Mesenteric fat pad (tissue), 1 donor: ENCODE results near the gene CSAD. TPM values are rescaled to one million over a fixed set of nuclear protein-coding genes. Genes with fewer than 3 reads are reported as not detected.
"Not testable (repeated sequence)": the region's sequence is repeated elsewhere in the genome, so short reads cannot be mapped to it uniquely, and the experiment has no call there.

Source experiments
- DNase-seq: peaks from one replicate; pipeline ENCODE4 v3.0.0-alpha.2; 2020; ENCODE audit warnings: low spot score
- total RNA-seq: library from RNA; stranded (reverse); fragmentation: NEBNext Ultra II Directional; extraction: Animal tissue kit (Norgen Biotek cat#: 25700); gene quantifications from one replicate; pipeline ENCODE4 v1.2.1, GENCODE V29; 2021
- donor health status: DM: yes; HTN: yes; CAD: no.

CSAD gene
- total RNA-seq, 1 donor from 2014 or later, result 296 TPM

DNA sequence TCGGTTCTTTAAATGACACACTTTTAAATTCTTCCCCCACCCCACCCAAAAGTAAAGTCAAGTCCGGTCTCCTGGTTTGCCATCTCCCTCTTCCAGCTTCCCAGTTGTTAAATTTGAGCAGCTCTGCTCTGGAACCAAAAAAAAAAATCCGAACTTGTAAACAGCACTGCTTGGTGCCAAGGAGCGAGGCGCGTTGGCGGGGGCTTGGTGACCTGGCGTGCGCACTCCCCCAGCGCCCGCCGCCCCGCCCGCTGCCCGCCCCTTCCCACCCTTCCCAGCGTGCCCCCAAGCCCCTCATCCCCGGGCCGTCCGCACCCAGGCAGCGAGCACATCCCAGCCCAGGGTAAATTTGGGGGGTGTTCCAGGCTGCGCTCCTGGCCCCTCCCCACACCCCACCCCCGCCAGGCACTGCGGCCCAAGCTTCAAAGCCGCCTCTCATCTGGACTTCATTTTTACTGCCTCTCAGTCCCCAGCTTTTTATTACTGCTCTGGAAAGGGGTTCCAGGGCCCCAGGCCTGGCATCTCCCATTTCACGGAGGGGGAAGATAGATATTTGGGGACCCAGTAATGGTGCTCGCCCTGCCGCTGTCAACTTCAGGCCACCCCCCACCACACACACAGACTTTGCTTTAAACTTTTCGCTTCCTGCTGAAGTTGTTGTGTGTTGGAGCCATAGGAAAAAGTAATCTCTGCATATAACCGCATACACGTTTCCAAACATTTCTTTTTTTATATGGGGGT, 38.0 kb upstream of the CSAD start:
- DNase-seq, result no peak

DNA sequence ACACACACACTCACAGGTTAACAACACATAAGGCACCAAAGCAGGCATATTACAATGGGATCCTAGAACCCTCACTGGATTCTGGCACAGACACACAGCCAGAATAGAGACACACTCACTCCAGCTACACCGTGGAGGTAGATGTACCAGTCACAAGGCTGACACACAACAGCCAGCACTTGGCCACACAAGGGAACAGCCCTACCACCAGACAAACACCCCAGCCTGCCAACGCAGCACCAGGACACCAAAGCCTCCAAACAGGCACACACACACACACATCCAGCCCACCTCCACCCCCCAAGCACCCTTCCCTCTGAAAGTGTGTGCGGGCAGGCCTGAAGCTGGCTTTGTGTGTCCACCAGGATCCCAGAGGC, 37.2 kb upstream of the CSAD start:
- no peak for DNase-seq

DNA sequence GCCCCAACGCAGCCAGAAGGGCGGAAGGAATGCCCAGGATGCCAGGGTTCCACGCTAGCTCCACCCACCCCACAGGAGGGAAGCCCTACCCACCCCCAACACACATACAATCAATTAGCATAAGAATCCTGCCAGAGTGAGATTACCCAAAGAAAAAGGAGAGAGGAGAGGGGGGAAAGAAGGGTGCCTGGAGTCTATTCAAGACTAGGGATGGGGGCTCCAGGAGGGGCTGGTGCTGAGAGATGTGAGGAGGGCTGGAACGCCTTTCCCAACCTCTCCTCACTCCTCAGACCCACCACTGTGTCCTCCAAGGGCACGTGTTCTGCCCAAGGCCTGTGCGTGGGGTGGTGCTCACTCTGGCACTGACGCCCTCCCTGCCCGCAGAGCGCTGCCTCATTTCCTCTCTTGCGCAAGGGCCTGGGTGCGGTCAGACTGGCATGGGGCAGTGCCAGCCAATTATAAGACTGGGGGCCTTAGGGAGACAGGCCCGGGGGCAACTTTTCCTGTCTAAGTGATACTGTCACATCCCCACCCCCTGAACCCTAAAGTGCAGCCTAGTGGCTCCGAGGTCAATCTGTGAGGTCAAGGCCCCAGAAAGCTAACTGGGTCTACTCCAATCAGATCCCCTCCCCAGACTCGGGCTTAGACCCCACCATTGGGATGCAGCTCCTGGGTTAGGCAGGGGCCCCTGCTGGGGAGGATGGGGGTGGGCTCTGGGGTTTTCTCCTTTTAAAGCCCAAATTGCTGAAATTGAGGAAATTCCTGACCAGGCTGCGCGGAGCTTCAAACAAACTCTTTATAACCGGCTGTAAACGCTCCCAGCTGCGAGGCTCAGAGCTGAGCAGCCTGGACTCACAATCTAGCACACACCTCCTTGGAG, 36.6 kb upstream of the CSAD start:
- DNase-seq, result no peak

DNA sequence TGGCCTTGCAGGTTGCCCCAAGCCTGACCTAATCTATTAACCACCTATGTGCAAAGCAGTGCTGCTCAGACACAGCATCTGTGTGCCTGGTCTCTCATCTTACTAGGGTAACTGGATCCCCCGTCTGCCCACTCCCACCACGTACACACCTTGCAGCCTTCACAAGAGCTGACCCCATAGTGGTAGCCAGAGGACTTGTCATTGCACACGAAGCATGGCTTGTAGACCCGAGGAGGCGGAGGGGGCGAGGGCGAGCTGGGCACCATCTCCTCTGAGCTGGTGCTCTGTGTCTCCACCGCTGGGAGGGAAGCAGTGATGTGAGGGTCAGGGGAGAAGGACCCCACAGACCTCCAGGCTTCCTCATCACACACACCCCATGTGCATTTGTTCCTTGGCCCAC, 34.8 kb upstream of the CSAD start:
- DNase-seq, result no peak

DNA sequence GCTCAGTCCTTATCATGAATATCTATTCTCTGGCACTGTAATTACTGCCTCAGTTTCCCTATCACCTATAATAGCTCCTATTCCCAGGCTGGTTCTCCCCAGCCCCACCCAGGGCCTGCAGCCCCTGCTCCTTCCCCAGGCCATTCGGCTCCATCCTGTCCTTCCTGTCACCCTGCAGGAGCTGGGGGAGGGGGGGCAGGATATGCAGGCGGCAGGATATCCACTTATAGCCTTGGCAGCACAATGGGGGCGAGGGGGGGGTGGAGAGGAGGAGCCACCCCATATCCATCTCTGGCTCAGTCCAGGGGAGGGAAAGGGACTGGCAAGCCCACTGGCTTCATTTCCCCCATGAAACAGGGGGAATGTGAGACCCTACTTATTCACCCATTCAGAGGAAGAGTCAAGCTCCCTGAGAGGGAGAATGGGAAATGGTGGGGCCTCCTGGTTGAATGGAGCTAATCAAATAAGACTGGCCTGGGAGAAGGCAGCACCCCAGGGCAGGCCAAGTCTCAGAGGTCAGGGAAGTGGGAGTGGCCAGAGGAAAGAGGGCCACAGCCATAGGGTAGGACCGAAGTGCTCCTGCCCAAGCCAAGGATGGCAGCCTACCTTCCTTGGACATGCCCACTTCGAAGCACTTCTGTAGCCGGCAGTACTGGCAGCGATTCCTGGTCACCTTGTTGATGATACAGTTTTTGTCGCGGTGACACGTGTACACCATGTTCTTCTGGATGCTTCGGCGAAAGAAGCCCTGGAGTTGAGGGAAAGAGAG, 34.1 kb upstream of the CSAD start:
- no peak for DNase-seq

DNA sequence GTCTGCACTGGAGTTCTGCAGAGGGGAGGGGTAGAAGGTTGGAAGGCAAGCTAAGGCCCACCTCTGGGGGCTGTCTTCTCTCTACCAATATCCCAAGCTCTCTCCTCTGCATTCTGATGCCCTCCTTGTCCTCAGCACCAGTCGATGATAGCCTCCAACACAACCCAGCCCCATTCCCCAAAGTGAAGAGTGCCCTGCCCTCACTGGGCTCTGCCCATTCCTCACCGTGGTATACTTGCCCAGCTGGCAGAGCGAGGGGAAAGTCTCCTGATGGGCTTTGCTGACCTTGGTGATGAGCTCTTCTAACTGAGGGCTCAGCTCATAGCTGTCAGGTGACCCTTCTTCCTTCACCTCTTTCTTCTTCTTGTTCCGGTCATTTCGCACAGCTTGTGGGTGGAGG, 33.5 kb upstream of the CSAD start:
- DNase-seq, result no peak

DNA sequence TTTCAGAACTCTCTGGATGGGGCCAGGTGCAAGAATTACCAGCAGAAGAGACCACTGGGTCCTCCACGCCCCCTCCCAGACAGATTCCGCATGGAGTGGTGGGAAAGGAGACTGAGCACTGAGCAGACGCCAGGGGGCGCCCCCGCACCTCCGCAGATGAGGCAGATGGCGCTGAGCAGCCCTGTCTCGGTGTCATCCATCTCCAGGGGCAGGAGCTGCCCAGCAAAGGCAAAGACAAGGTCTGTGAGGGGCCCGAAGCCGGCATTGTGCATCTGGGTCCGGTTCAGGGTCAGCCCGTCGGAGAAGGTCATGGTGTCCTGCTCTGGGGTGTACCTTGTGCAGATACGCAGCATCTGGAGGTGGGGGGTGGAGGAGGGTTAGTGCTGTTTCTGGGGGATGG, 32.6 kb upstream of the CSAD start:
- no peak for DNase-seq

DNA sequence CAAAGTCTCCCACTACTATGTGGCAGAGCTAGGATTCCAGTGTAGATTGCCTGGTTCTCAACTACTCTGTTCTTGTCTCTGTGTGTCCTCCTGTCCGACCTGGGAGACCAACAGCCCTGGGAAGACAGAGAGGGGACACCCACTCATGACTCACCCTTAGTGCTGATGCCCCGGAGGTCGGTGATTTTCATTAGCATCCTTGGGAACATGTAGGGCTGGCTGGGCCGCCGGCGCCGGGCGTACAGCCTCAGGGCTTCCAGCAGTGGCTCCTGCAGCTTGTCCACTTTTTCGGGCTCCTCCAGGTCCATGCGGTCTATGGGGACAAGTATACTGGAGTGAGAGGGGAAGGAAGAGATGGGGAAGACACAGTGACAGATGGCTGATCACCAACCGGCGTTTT, 32.2 kb upstream of the CSAD start:
- no peak for DNase-seq

DNA sequence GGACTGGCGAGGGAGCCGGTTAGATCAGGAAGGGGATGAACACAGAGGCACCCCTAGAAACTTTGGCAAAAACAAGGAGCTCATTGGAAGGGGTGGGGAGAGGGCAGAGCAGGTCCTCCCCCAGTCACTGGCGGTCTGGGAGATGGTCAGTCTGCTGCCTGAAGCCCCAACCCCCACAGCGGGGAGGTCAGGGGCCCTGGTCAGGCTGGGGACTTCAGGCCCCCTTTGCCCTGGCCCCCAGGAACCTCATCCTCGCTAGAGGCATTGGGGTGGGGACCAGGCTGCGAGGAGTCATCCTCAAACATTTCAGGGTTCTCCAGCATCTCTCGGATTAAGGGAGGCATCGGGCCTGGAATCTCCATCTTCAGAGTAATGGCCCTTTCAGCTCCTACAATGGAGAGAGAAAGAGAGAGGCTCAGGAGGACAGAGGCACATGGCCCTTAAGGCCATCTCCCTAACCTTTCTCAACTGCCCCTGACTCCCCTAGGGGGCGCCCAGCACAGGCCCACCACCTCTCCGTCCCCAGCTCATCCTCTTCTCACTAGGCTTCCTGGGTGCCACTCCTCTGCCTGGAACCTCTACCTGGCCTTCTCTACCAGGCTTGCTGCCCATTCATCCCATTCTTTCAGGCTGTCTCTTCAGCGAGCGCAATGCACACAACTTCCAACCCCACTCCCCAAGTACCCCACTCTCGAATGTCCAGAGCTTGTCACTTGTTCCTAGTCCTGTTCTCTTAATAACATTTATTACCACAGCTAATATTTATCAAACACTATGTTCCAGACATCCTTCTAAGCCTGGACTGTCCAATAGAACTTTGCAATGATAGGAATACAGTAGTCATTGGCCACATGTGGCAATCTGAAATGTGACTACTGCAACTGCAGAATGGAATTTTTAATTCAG, 31.0 kb upstream of the CSAD start:
- DNase-seq, result no peak

DNA sequence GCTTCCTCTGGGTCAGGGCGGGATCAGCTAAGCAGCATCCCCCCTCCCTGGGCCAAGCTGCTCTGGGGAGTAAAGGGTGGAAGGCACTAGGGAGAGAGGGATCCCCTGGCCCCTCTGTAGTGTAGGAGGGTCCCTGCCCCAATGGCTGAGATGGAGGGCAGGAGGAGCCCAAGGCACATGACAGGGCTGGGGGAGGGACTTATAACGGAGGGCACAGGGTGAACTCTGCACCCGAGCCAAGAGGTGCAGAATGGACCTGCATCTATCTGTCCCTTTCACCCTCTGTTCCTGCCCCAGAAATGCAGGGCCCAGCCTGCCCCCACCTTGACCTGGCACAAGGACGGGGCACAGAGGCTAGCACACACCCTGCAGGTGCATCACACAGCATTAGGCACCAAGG, 30.1 kb upstream of the CSAD start:
- no peak for DNase-seq

DNA sequence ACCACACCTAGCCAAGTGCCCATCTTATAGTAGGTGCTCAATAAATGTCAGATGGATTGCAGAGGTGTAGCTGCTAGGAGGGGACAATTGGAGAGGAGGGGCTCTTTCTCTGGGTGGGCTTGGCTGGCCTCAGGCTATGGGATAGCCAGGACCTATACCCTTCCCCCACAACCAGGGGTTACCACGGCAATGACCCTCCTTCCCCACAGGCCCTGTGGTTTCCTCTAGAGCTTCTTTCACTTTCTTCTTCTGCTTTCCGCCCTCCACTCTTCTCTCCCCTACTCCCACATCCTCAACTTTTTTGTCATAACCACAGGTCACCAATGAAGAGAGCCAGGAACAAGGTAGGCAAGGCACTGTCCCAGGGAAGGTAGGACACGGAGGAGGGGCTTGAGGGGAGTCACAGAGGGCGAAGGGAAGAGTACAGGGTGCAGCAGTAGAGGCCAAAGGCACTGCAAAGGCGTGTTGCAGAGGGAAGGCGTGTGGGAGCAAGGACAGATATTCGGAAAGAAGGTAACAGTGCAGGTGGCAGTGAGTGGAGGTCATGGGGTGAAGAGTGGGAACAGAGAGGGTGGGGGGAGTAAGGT, 28.2 kb upstream of the CSAD start:
- no peak for DNase-seq

DNA sequence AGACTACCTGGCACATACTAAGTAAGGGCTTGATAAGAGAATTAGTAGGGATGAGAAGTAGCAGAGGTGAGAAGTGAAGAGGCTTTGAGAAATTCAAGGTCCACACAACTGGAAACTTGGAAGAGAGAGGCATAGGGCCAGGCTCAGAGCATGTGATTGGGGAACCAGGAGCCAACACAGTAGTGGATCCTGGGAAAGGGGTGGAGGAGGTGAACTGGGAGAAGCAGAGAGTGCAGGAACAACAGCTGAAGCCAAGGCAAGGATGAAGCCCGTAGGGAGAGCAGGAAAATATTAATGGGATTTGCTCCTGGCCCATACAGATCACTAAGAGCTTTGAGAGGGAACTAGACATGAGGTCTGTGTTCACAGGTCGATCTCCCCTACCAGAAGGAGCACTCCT, 27.7 kb upstream of the CSAD start:
- no peak for DNase-seq

DNA sequence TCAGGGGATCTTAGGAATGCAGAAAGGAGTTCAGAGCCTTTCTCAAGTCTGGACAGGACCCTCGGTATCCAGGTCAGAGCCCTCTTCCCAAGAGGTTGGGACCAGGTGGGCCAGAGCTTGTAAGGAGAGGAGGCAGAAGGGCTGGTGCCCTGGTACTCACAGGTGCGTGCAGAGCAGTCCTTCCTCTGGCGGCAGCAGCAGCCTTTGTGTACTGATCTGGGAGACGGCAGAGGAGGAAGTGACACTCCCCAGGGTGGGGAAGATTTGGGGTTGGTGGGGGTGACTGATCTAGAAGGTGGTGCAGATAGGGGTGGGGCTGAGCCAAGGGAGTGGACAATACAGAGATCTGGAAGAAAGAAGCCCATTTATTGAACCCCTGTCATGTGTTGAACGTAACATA, 26.3 kb upstream of the CSAD start, which contains the start of gene ITGB7:
Gene ITGB7, minus strand, starts transcription at position 210 of the 400 bp plus-strand sequence. CDS start 6,808 bp downstream, outside the sequence.
- DNase-seq, result no peak

DNA sequence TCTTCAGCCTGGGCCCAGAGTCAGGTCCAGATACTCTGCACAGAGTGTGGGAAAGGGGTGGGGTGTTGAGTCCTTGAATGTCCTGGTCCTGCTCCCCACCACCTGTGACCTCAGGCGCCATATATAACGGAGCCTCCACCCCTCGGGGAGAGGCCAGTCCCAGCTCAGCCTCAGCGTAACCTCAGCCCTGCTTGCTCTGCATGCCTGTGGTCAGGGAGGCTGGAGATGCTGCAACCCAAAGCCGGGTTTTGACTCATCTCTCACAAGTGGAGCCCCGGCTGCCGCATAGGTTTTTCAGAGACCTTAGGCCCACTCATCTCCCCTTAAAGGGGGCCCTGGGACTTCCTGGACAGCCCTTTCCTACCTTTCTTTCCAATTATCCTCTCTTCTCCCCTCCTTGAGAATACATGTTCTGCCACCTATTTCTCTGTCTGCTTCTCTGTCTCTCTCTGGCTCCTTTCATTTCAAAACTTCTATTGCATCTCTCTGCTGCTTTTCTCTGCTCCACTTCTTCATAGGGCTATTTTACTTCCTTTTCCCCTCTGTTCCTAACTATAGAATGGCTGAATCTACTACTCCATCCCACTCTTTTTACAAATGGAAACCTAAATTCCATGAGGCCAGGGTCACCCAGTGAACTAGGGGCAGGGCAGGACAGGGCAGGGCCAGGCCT, 25.2 kb upstream of the CSAD start:
- no peak for DNase-seq

DNA sequence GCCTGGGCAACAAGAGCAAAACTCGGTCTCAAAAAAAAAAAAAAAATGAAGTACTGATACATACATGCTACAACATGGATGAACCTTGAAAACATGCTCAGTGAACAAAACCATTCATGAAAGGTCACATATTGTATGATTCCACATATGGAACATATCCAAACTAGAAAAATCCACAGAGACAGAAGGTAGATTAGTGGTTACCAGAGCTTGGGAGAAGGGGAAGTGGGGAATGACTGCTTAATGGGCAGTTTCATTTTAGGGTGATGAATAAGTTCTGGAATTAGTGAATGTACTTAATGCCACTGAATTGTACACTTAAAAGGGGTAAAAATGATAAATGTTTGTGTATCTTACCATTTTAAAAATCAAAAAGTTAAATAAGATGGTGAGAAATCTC, 23.6 kb upstream of the CSAD start:
- no peak for DNase-seq

DNA sequence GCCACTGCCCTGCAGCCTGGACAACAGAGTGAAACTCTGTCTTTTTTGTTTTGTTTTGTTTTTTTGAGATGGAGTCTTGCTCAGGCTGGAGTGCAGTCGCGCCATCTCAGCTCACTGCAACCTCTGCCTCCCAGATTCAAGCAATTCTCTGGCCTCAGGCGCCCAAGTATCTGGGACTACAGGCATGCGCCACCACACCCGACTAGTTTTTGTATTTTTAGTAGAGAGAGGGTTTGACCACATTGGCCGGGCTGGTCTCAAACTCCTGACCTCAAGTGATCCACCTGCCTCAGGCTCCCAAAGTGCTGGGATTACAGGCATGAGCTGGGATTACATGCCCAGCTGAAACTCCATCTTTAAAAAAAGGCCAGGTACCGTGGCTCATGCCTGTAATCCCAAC, 21.6 kb upstream of the CSAD start:
- DNase-seq, result not testable (repeated sequence)

DNA sequence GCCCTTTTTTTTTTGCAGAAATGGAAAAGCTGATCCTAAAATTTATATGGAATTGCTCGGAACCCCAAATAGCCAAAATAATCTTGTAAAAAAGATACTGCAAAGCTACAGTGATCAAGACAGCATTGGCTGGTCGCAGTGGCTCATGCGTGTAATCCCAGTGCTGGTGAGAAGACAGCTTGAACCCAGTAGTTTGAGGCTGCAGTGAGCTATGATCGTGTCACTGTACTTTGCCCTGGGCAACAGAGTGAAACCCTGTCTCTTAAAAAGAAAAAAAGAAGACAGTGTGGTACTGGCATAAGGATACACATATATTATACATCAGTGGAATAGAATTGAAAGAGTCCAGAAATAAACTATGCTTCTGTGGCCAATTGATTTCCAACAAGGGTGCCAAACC, 20.9 kb upstream of the CSAD start:
- no peak for DNase-seq

DNA sequence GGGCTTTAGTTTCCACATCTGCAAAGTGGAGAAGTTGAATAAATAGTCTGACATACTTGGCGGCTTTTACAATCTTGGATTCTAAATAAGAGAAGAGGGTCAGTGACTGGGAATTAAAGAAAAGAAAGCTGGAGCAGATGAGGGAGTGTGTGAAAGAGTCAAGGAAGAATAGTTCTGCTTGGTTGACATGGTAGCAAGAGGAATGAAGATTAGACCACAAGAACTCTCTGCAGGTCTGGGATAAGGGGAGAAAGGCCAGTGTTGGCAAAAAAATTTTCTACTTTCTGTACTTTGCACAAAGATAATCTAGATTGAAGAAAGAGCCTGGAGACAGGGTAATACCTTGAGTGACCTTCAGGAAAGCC, 20.4 kb upstream of the CSAD start:
- no peak for DNase-seq

DNA sequence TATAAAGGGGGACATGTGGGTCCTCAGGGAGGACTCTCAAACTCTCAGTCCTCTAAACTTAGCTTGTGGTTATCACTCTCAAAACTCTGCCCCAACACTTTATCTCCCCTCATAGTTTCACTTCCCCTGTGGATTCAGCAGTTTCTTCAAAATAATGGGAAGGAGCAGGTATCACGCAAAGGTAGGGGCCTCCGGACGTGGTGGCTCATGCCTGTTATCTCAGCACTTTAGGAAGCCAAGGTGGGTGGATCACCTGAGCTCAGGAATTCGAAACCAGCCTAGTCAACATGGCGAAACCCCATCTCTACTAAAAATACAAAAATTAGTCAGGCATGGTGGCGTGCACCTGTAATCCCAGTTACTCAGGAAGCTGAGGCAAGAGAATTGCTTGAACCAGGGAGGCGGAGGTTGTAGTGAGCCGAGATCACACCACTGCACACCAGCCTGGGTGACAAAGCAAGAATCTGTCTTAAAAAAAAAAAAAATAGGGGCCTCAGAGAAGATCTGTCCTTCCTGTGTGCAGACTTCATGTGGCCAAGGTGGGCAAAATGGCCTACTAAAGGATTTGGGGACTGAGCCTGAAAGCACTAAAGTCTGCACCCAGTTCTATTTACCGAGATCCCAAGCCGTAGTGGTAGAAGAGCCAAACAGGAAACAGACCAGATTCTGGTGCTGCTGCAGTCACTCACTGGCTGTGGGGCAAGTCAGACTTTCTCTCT, 19.9 kb upstream of the CSAD start:
- no peak for DNase-seq
